GM18511 (cell line): Measurements from ENCODE around the gene HGD.

Experiments used
- ATAC-seq: cut with Tn5 transposase; IDR thresholded peaks from one replicate; pipeline ENCODE4 v1.9.1; 2021; ENCODE audit warnings: mild to moderate bottlenecking, moderate library complexity; ENCODE audit not compliant: unreplicated experiment

Gene HGD

GRCh38 chr3:120682095-120682681, at the start of gene HGD:
Gene HGD, minus strand, starts transcription at chr3:120682239. Its CDS starts 128 bp downstream, at chr3:120682111.
- no peak for ATAC-seq

- ATAC-seq, result no peak
Measured at GRCh38 chr3:120730576-120731542, 48.8 kb upstream of the HGD start.

GRCh38 chr3:120726791-120727190, 44.8 kb upstream of the HGD start:
- ATAC-seq, result no peak

- peak; percentile 56 for ATAC-seq
Measured at GRCh38 chr3:120719167-120719834, 37.3 kb upstream of the HGD start.

- no peak for ATAC-seq
Measured at GRCh38 chr3:120713262-120713661, 31.2 kb upstream of the HGD start.

GRCh38 chr3:120710369-120710768, 28.3 kb upstream of the HGD start:
- ATAC-seq, result no peak

GRCh38 chr3:120708408-120708807, 26.4 kb upstream of the HGD start:
- ATAC-seq, result peak; percentile 92

- ATAC-seq, result no peak
Measured at GRCh38 chr3:120706950-120707349, 24.9 kb upstream of the HGD start.

GRCh38 chr3:120705884-120706582, 24.0 kb upstream of the HGD start:
- no peak for ATAC-seq

GRCh38 chr3:120699333-120699732, 17.3 kb upstream of the HGD start:
- no peak for ATAC-seq

GRCh38 chr3:120693439-120694171, 11.6 kb upstream of the HGD start:
- no peak for ATAC-seq

GRCh38 chr3:120689395-120689794, 7.4 kb upstream of the HGD start:
- ATAC-seq, result no peak

- ATAC-seq, result peak; percentile 98
Measured at GRCh38 chr3:120688121-120688520, 6.1 kb upstream of the HGD start.

GRCh38 chr3:120685411-120685810, 3.4 kb upstream of the HGD start:
- no peak for ATAC-seq

GRCh38 chr3:120684896-120685295, 2.9 kb upstream of the HGD start:
- no peak for ATAC-seq

GRCh38 chr3:120683671-120684301, 1.7 kb upstream of the HGD start:
- ATAC-seq, result no peak

GRCh38 chr3:120683213-120683612, 1.2 kb upstream of the HGD start:
- ATAC-seq, result no peak

- no peak for ATAC-seq
Measured at GRCh38 chr3:120681506-120682038, 467 bp downstream of the HGD start.

- ATAC-seq, result no peak
Measured at GRCh38 chr3:120681018-120681417, 1.0 kb downstream of the HGD start.
